HEK293 (cell line): ENCODE measurements around the gene OBSCN.

Experiments used
- CTCF ChIA-PET: fragments of 350-600 bp; formaldehyde crosslinking; extraction: SDS; loops from one replicate; lab custom pipeline; 2021; ENCODE audit warnings: antibody characterized with exemption; lab: Yijun Ruan, JAX
- POLR2A ChIA-PET: fragments of 300-600 bp; formaldehyde crosslinking; extraction: SDS; loops from one replicate; lab custom pipeline; 2020; ENCODE audit warnings: antibody characterized with exemption, inconsistent platforms; lab: Yijun Ruan, JAX
- H3K27ac ChIP-seq: fragments of 200-500 bp; sonication (Bioruptor generic); 2 replicates; pipeline ENCODE4 v1.5.1; 2014; ENCODE audit warnings: low read depth, low read length, control low read depth, inconsistent platforms; ENCODE audit errors: extremely low read depth
- H3K36me3 ChIP-seq, 2 experiments: fragments of 200-500 bp in 1 of 2; sonication (Bioruptor generic) in 1 of 2; 1 replicate in 1 of 2; 2 replicates in 1 of 2; pipeline ENCODE4 v1.5.1; 2014 to 2017; ENCODE audit warnings: inconsistent platforms in 2 of 2, low read length in 2 of 2; ENCODE audit not compliant: control insufficient read depth in 2 of 2, insufficient read depth in 1 of 2
- H3K4me1 ChIP-seq: fragments of 200-500 bp; sonication (Bioruptor generic); 2 replicates; pipeline ENCODE4 v1.5.1; 2014; ENCODE audit warnings: mild to moderate bottlenecking, low read length, inconsistent platforms; ENCODE audit not compliant: control insufficient read depth, insufficient read depth
- H3K4me3 ChIP-seq: 2 replicates; pipeline ENCODE4 v1.5.1; 2011; ENCODE audit warnings: low read depth, mild to moderate bottlenecking, control low read depth, low read length, moderate library complexity
- H3K9me3 ChIP-seq: fragments of 200-500 bp; sonication (Bioruptor generic); 2 replicates; pipeline ENCODE4 v1.5.1; 2014; ENCODE audit warnings: low read depth, low read length, inconsistent platforms; ENCODE audit not compliant: control insufficient read depth, insufficient read depth
- GLI2 ChIP-seq: fragments of 450-650 bp; formaldehyde crosslinking; IDR thresholded peaks from 2 replicates; pipeline ENCODE4; 2017; ENCODE audit warnings: missing biosample characterization, missing genetic modification characterization, low read depth, borderline replicate concordance
- GLIS1 ChIP-seq: fragments of 450-650 bp; formaldehyde crosslinking; IDR thresholded peaks from 2 replicates; pipeline ENCODE4 v1.5.1; 2016; ENCODE audit warnings: missing biosample characterization, missing genetic modification characterization
- OVOL3 ChIP-seq: fragments of 450-650 bp; formaldehyde crosslinking; IDR thresholded peaks from 2 replicates; pipeline ENCODE4 v1.5.1; 2016; ENCODE audit warnings: missing biosample characterization, missing genetic modification characterization
- PRDM2 ChIP-seq: fragments of 450-650 bp; formaldehyde crosslinking; IDR thresholded peaks from 2 replicates; pipeline ENCODE4 v1.5.1; 2016; ENCODE audit warnings: missing biosample characterization, missing genetic modification characterization, borderline replicate concordance
- PRDM4 ChIP-seq: fragments of 450-650 bp; formaldehyde crosslinking; IDR thresholded peaks from 2 replicates; pipeline ENCODE4 v1.5.1; 2017; ENCODE audit warnings: missing biosample characterization, missing genetic modification characterization
- SALL2 ChIP-seq: fragments of 450-650 bp; formaldehyde crosslinking; IDR thresholded peaks from 2 replicates; pipeline ENCODE4 v1.5.0; 2017; ENCODE audit warnings: missing biosample characterization, mild to moderate bottlenecking, missing genetic modification characterization, borderline replicate concordance
- SP2 ChIP-seq: fragments of 450-650 bp; formaldehyde crosslinking; IDR thresholded peaks from 2 replicates; pipeline ENCODE4 v1.5.1; 2016; ENCODE audit warnings: missing biosample characterization, missing genetic modification characterization
- SP3 ChIP-seq: fragments of 450-650 bp; formaldehyde crosslinking; IDR thresholded peaks from 2 replicates; pipeline ENCODE4 v1.5.1; 2016; ENCODE audit warnings: missing biosample characterization, missing genetic modification characterization
- ZBTB10 ChIP-seq: fragments of 450-650 bp; formaldehyde crosslinking; IDR thresholded peaks from 2 replicates; pipeline ENCODE4 v1.5.1; 2016; ENCODE audit warnings: missing biosample characterization, missing genetic modification characterization
- ZBTB7A ChIP-seq: fragments of 450-650 bp; formaldehyde crosslinking; IDR thresholded peaks from 2 replicates; pipeline ENCODE4 v1.5.1; 2016; ENCODE audit warnings: low read depth, missing biosample characterization, missing genetic modification characterization
- ZIC2 ChIP-seq: fragments of 450-650 bp; formaldehyde crosslinking; IDR thresholded peaks from 2 replicates; pipeline ENCODE4 v1.5.1; 2016; ENCODE audit warnings: missing biosample characterization, missing genetic modification characterization
- ZNF114 ChIP-seq: fragments of 450-650 bp; formaldehyde crosslinking; IDR thresholded peaks from 2 replicates; pipeline ENCODE4 v1.5.0; 2017; ENCODE audit warnings: missing biosample characterization, missing genetic modification characterization
- ZNF155 ChIP-seq: fragments of 450-650 bp; formaldehyde crosslinking; IDR thresholded peaks from 2 replicates; pipeline ENCODE4 v1.5.1; 2016; ENCODE audit warnings: missing biosample characterization, missing genetic modification characterization
- ZNF274 ChIP-seq, 2 experiments: fragments of 200-500 bp in 1 of 2; fragments of 450-650 bp in 1 of 2; sonication (Bioruptor generic) in 1 of 2; formaldehyde crosslinking in 1 of 2; IDR thresholded peaks; 2 replicates each; pipeline versions ENCODE4 v1.5.1 to v1.6.1; 2014 to 2016; ENCODE audit warnings: borderline replicate concordance in 1 of 2, inconsistent platforms in 1 of 2, low read length in 1 of 2, missing biosample characterization in 1 of 2, missing genetic modification characterization in 1 of 2
- ZNF394 ChIP-seq: fragments of 450-650 bp; formaldehyde crosslinking; IDR thresholded peaks from 2 replicates; pipeline ENCODE4 v1.5.1; 2016; ENCODE audit warnings: missing biosample characterization, missing genetic modification characterization, mild to moderate bottlenecking, moderate library complexity, borderline replicate concordance
- ZNF423 ChIP-seq: fragments of 450-650 bp; formaldehyde crosslinking; IDR thresholded peaks from 2 replicates; pipeline ENCODE4 v1.5.1; 2016; ENCODE audit warnings: missing biosample characterization, missing genetic modification characterization
- ZNF521 ChIP-seq: fragments of 450-650 bp; formaldehyde crosslinking; IDR thresholded peaks from 2 replicates; pipeline ENCODE4 v1.5.1; 2017; ENCODE audit warnings: missing biosample characterization, mild to moderate bottlenecking, missing genetic modification characterization
- ZNF529 ChIP-seq: fragments of 450-650 bp; formaldehyde crosslinking; IDR thresholded peaks from 2 replicates; pipeline ENCODE4 v1.5.1; 2017; ENCODE audit warnings: missing genetic modification characterization, missing biosample characterization; ENCODE audit not compliant: insufficient replicate concordance
- ZNF560 ChIP-seq: fragments of 450-650 bp; formaldehyde crosslinking; IDR thresholded peaks from 2 replicates; pipeline ENCODE4 v1.5.1; 2017; ENCODE audit warnings: missing biosample characterization, missing genetic modification characterization, borderline replicate concordance
- ZNF621 ChIP-seq: fragments of 450-650 bp; formaldehyde crosslinking; IDR thresholded peaks from 2 replicates; pipeline ENCODE4 v1.5.1; 2017; ENCODE audit warnings: missing biosample characterization, missing genetic modification characterization
- ZNF629 ChIP-seq: fragments of 450-650 bp; formaldehyde crosslinking; IDR thresholded peaks from 2 replicates; pipeline ENCODE4 v1.5.1; 2017; ENCODE audit warnings: missing biosample characterization, missing genetic modification characterization
- ZNF76 ChIP-seq: fragments of 450-650 bp; formaldehyde crosslinking; IDR thresholded peaks from 2 replicates; pipeline ENCODE4; 2016; ENCODE audit warnings: low read depth, missing biosample characterization, missing genetic modification characterization, borderline replicate concordance
- ZNF792 ChIP-seq: fragments of 450-650 bp; formaldehyde crosslinking; IDR thresholded peaks from 2 replicates; pipeline ENCODE4 v1.5.1; 2016; ENCODE audit warnings: missing biosample characterization, missing genetic modification characterization
- ZNF830 ChIP-seq: fragments of 450-650 bp; IDR thresholded peaks from 2 replicates; pipeline ENCODE4 v1.5.0; 2018; ENCODE audit warnings: missing biosample characterization, missing genetic modification characterization, low read depth, mild to moderate bottlenecking, moderate library complexity
- ZNF843 ChIP-seq: fragments of 450-650 bp; formaldehyde crosslinking; IDR thresholded peaks from 2 replicates; pipeline ENCODE4 v1.5.1; 2016; ENCODE audit warnings: missing biosample characterization, missing genetic modification characterization
- ZSCAN16 ChIP-seq: fragments of 450-650 bp; formaldehyde crosslinking; IDR thresholded peaks from 2 replicates; pipeline ENCODE4 v1.5.1; 2016; ENCODE audit warnings: missing biosample characterization, missing genetic modification characterization

Gene OBSCN

DNA sequence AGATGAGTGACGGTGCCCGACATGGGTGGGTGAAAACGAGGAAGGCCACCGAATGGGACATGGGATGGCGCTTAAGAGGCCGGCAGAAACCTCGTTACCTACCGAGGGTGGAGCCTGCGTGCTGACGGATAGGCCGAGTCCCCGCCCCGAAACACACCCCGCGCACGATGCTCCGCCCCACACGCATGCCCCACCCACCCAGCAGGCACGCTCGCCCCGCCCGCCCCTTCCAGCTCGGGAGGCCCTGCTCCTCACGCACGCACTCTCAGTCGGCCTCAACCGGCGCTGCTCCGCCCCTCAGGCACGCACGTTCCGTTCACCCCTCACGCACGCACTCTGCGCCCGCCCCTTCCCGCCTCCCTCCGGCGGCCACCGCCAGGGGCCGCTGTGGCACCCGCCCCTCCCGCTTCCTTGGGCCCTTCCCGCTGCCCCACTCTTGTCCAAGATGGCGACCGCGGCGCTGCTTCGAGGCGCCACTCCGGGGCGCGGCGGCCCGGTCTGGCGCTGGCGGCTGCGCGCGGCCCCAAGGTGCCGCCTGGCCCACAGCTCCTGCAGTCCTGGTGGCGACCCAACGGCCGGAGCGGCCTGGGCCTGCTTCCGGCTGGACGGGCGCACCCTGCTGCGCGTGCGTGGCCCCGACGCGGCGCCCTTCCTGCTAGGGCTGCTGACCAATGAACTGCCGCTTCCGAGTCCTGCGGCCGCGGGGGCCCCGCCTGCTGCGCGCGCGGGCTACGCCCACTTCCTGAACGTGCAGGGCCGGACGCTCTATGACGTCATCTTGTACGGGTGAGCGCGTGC lies 42.3 kb upstream of the OBSCN start, which contains the start of gene IBA57:
TSS of gene IBA57 (plus strand) at position 433 of the 798 bp plus-strand sequence. CDS start at position 446, 13 bp downstream.
- peak within 1 kb of the TSS; percentile 62 for H3K4me3 ChIP-seq
- no peaks in the 10 kb centered on the region for H3K9me3 ChIP-seq
- ChIA-PET POLR2A (interaction anchor here (0.5 to 7.7 kb wide), 24 partner anchors 8 to 1436 kb away, joined by 3 to 82 read pairs (median 5); partner anchors contain the start of genes ARF1, GJC2, GUK1 and TRIM11), CTCF (interaction anchor here (0.5 to 6.1 kb wide), 27 partner anchors 8 to 1020 kb away, joined by 3 to 50 read pairs (median 4); no protein-coding TSS in a partner anchor)
- peaks cover 4% of the 10 kb centered on the region for H3K4me1 ChIP-seq
- H3K27ac ChIP-seq = peak within 1 kb of the TSS; percentile 96
- H3K36me3 ChIP-seq = peaks cover 0 to 3% of the 10 kb centered on the region in 2 experiments; a peak in 1 of 3 replicates
- TF ChIP-seq ZNF274 (IDR thresholded peaks at IDR 0.05; ENCODE audit: low read length) (no peak), ZNF274 (tag by site-specific recombination; IDR thresholded peaks at IDR 0.05; ENCODE audit: borderline replicate concordance) (no peak), SP2 (peak; percentile 91), ZNF621 (tag by site-specific recombination) (no peak), GLI2 (no peak), PRDM4 (tag by site-specific recombination) (no peak; the same call in 1 of the 2 replicates), ZNF114 (tag by site-specific recombination) (no peak), ZIC2 (tag by site-specific recombination) (peak; percentile 90), ZNF843 (tag by site-specific recombination) (0 out of 2 replicates have a peak, but pooled peaks have one; percentile 24), ZNF394 (tag by site-specific recombination) (peak; percentile 17; the same call in 1 of the 2 replicates), ZNF830 (no peak), ZNF529 (tag by site-specific recombination) (no peak), ZBTB10 (tag by site-specific recombination) (no peak), ZNF792 (tag by site-specific recombination) (no peak), SALL2 (no peak), ZBTB7A (peak; percentile 52; the same call in 1 of the 2 replicates), ZNF423 (tag by site-specific recombination) (no peak), ZNF521 (tag by site-specific recombination) (no peak), ZNF76 (tag by site-specific recombination) (peak; percentile 68; the same call in 1 of the 2 replicates), SP3 (peak; percentile 98), ZSCAN16 (tag by site-specific recombination) (no peak), PRDM2 (no peak), ZNF629 (peak; percentile 100), ZNF560 (tag by site-specific recombination) (no peak), GLIS1 (no peak), ZNF155 (tag by site-specific recombination) (no peak), OVOL3 (tag by site-specific recombination) (0 out of 2 replicates have a peak, but pooled peaks have one; percentile 46)
